ENCODE results near the gene STX18. TPM values are rescaled to one million over a fixed set of nuclear protein-coding genes. Genes with fewer than 3 reads are reported as not detected.

Gene STX18
- total and polyA plus RNA-seq, 2 of the 13 experiments (the other 11 are each of a cell fraction or from before 2014, with no cell fraction given) = 23.9 to 37.1 TPM

Other genes starting within 250 kb of the STX18 start
- not detected in 2 replicates for gene NSG1, start 154.9 kb downstream of the STX18 start, total RNA-seq (2016; rRNA removed; fragmentation: Illumina TruSeq; extraction: Trizol)
- not detected in 2 replicates for gene NSG1, start 154.9 kb downstream of the STX18 start, polyA plus RNA-seq (2011; rRNA removed)

Measured in HepG2 (cell line).